Activated CD8-positive, alpha-beta memory T cell treated with anti-CD3 and anti-CD28 coated beads, Interleukin-2, amount 50 U/mL, for 48 hours (primary cell): ENCODE data around the gene CDKN1A.
"Not testable (repeated sequence)": the region's sequence is repeated elsewhere in the genome, so short reads cannot be mapped to it uniquely, and the experiment has no call there.

Experiments used
- DNase-seq: peaks from one replicate; pipeline ENCODE4 v3.0.0-alpha.2; 2020

CDKN1A gene

GRCh38 chr6:36699348-36699747 lies 20.8 kb downstream of the CDKN1A start:
- no peak for DNase-seq

- DNase-seq, result no peak
Measured at GRCh38 chr6:36700071-36700812, 21.7 kb downstream of the CDKN1A start.

GRCh38 chr6:36700831-36701230 lies 22.3 kb downstream of the CDKN1A start:
- DNase-seq, result no peak

DNA sequence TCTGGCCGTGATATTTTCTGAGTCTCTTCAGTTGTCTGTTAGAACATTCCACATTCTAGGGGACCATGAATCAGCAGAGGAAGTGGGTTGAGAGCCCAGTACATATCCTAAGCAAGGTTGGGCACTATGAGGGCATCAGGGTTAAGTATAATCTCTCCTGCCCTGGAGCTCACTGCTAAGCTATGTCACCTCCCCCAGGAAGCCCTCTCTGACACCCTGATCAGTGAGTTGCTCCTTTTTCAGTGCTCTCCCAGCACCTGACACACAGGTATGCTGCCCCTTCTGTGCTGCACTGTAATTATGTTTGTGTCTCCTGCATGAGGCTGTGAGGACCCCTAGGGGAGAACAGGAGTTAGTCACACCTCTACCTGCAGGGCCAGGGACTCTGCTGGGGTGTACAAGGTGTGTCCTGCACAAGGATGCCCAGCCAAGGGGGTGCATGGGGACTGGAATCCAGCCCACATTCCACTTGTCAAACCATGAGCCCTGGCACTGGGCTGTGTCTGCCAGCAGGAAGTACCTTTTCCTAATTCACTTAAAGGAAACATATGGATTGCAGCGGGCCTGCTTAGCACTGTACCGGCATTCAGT lies 23.0 kb downstream of the CDKN1A start:
- DNase-seq, result no peak

DNA sequence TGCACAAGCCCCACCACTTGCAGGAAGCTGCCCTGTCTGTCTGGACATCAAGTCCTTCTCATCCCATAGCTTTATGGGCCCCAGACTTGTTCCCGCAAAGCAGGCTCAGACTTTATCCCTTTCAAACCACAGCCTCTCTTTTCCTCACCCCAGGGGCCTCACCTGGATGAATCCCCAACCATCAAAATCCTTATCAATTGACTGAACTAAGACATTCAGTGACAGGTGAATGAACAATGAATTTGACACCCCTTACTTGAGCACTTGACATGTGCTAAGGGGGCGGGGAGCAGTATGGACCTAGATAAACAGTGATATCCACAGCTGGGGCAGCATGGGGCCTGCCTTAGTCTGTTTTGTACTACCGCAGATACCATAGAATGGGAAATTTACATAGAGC lies 24.1 kb downstream of the CDKN1A start:
- DNase-seq, result no peak

GRCh38 chr6:36703081-36703606 lies 24.6 kb downstream of the CDKN1A start:
- no peak for DNase-seq

DNA sequence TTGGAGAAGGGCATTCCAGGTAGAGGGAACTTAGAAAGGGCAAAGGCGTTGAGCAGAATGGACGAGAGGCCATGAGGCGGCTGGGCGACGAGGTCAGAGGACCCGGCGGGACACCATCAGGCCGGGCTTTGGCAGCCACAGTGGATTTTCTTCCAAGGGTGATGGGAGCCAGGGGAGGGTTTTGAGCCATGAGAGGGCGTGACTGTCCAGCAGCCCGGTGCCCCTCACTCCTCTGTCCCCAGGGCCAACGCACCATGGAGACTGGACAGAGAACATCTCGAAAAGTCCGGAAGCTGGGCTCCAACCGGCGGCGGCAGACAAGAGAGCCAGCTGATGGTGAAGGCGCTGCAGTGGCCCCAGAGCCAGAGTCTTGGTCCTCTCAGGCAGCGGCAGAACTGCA lies 25.5 kb downstream of the CDKN1A start:
- DNase-seq, result no peak

GRCh38 chr6:36704961-36705577 lies 26.6 kb downstream of the CDKN1A start:
- not testable (repeated sequence) for DNase-seq

- no peak for DNase-seq
Measured at GRCh38 chr6:36706339-36706738, 27.8 kb downstream of the CDKN1A start.

GRCh38 chr6:36712816-36713215 lies 34.3 kb downstream of the CDKN1A start:
- no peak for DNase-seq

- DNase-seq, result no peak
Measured at GRCh38 chr6:36713846-36714245, 35.3 kb downstream of the CDKN1A start.

GRCh38 chr6:36714511-36714910 lies 36.0 kb downstream of the CDKN1A start:
- DNase-seq, result no peak

DNA sequence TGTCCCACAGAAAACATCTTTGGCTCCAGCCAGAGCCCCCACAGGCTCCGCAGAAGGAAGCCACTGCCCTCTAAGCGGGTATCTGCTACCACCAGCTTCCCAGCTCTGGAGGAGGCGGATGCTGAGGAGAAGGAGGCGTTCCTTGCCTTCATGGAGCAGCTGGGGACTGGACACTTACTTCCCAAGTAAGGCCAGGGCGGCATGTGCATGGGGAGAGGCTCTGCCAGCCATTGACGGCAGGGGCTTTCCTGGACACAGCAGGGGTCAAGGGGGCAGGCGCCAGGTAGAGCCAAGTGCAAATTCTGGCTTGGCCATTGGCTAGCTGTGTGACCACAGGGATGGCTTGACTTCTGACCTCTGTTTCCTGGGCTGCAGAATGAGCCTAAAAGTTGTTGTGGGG lies 37.0 kb downstream of the CDKN1A start:
- no peak for DNase-seq

- no peak for DNase-seq
Measured at GRCh38 chr6:36716476-36717093, 38.1 kb downstream of the CDKN1A start.

DNA sequence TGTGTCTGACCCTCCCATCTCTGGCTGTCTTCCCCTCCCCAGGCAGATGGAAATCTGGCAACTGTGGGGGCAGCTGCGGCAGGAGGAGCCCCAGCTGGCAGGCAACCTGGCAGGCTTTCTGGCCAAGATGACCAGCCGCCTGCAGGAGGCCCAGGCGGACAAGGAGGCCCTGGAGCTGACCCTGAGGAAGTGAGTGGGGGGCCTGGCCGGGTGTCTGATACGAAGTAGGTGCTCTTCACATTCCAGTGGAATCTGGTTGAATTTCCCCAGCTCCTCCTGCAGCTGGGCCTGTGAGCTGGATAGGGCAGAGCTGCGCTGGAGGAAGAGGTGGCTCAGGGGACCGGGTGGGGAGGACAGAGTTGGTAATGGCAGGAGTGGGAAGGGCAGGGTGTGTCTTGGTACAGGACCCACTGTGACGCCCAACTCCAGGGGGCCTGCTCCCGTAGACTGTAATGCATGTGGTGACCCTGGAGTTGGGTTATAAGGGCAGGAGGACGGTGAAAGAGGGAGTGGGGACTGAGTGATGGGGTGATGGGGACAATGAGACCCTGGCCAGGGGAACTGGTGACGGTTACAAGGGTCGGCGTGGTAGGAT lies 38.8 kb downstream of the CDKN1A start:
- no peak for DNase-seq

GRCh38 chr6:36717871-36718540 lies 39.5 kb downstream of the CDKN1A start:
- DNase-seq, result no peak

DNA sequence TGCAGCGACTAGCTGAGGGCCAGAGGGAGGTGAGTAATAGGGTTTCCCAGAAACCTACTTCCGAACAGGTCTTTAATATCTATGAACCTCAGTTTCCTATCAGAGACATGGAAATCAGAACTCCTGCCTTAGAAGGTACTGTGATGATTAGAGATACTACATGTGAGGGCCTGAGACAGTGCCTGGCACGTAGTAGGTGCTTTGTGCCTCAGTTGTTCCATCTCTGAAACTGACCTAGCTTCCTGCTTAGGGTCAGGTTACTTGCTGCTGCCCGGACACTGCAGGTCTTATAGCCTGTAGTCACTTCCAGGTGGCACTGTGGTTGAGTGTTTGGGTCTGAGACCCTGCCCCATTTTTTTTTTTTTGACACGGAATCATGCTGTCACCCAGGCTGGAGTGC lies 40.0 kb downstream of the CDKN1A start:
- DNase-seq, result no peak

DNA sequence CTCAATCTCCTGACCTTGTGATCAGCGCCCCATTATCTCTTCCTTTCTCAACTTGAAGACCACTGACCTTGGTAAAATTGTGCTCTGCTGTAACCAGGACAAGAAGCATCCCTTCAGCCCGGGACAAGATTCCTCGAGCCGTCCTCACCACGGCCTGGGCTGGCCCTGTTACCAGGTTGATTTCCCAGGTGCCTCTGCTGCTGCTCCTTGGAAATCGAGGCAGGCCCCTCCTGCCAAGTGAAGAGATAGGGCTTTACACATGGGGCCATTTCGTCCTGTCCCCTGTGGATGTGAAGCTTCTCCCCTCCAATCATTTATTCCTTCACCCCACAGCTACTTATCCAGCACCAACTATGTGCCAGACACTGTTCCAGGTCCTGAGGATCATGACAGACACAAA lies 40.6 kb downstream of the CDKN1A start:
- no peak for DNase-seq

DNA sequence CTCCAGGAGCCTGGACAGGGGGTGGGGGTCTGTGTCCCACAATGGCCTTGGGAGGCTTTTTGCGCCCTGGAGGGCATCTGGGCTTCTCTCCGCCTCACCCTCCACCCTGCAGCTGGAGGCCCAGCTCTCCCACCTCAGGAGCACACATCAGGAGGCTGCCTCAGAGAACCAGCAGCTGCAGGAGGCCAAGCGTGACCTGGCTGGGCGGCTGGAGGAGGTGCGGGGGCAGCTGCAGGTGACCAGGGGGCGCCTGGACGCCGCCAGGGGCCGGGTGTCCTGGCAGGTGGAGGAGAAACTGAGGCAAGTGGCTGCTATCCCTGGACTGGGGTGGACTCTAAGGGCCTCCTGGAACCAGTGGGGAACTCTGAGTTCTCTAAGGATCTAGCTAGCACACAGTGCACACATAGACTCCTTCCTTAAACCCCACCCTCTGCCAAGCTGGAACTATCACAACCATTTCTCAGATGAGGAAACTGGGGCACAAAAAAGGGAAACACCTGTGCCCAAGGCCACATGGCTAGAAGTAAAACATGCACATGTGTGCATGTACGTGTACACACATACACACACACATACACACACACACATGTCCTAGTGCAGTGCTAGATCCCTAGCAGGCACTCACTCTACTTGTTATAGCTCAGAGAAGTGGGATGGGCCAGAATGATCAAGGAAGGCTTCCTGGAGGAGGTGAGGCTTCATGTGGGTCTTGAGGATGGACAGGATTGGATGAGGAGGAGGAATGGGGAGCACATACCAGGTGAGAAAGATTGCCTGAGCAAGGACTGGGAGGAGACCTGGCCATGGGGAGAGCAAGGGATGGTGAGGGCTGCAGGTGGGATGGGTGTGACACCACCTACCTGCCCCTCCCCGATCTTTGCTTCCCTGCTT lies 42.0 kb downstream of the CDKN1A start:
- no peak for DNase-seq

- no peak for DNase-seq
Measured at GRCh38 chr6:36721369-36722140, 43.0 kb downstream of the CDKN1A start.

DNA sequence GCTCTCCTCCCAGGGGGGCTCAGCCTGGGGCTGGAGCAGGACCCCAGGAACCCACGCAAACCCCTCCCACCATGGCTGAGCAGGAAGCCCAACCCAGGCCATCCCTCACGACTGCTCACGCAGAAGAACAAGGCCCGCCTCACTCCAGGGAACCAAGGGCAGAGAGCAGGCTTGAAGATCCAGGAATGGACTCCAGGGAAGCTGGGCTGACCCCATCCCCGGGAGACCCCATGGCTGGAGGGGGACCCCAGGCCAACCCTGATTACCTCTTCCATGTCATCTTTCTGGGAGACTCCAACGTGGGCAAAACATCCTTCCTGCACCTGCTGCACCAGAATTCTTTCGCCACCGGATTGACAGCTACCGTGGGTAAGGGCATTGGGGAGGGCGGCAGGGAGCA lies 43.9 kb downstream of the CDKN1A start:
- no peak for DNase-seq
